Transverse colon (tissue), 3 donors: ENCODE data around the gene NUTM2B.
"Not testable (repeated sequence)": the region's sequence is repeated elsewhere in the genome, so short reads cannot be mapped to it uniquely, and the experiment has no call there.

Source experiments
- POLR2A ChIP-seq: fragments of 450-650 bp; IDR thresholded peaks from one replicate; pipeline ENCODE4 v1.6.1; 2016; ENCODE audit warnings: antibody characterized with exemption, mild to moderate bottlenecking, moderate library complexity
- TF ChIP-seq, protein P1 (sequence below), 5 experiments: fragments of 200-600 bp in 3 of 5; fragments of 450-650 bp in 2 of 5; sonication (generic) in 3 of 5; IDR thresholded peaks; 1 replicate in 2 of 5; 2 replicates in 3 of 5; pipeline ENCODE4 v1.5.1; 2016 to 2017; ENCODE audit warnings: antibody characterized with exemption in 5 of 5, inconsistent platforms in 3 of 5, mild to moderate bottlenecking in 2 of 5, moderate library complexity in 1 of 5

DNA sequence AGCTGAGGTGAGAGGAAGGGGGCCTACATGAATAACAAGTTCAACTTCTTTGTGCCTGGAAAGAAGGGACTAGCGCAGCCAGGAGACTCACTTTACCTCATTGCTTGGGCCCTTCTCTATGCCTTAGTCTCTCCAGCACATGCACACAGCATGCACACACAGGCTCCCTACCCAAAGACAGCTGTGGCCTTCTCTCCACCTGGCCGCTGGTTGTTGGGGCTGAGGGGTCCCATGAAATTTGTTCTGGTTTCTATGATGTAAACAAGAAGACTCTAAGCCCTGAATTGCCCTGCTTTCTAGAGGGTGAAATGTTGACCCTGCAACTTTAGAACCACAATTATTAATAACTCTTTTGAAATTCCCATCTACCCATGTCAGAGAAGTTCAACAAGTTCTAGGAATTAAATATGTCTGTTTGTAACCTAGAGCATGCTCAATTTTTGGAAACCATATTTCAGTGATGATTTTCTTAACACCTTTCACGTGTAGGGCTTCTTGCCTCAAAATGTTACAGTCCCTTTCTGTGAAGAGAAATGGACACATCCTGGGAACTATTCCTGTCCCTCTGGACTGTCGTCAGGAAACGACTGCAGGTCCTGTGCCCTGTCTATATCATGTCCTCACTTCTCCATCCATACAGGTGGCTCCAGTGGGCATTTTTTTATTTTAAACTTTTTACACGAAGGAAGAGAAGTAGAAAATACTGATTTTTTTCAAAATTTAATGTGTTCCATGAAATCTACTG, 15.4 kb upstream of the NUTM2B start:
- TF ChIP-seq, protein P1, sequence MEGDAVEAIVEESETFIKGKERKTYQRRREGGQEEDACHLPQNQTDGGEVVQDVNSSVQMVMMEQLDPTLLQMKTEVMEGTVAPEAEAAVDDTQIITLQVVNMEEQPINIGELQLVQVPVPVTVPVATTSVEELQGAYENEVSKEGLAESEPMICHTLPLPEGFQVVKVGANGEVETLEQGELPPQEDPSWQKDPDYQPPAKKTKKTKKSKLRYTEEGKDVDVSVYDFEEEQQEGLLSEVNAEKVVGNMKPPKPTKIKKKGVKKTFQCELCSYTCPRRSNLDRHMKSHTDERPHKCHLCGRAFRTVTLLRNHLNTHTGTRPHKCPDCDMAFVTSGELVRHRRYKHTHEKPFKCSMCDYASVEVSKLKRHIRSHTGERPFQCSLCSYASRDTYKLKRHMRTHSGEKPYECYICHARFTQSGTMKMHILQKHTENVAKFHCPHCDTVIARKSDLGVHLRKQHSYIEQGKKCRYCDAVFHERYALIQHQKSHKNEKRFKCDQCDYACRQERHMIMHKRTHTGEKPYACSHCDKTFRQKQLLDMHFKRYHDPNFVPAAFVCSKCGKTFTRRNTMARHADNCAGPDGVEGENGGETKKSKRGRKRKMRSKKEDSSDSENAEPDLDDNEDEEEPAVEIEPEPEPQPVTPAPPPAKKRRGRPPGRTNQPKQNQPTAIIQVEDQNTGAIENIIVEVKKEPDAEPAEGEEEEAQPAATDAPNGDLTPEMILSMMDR (IDR thresholded peaks at IDR 0.05), result not testable (repeated sequence)
- not testable (repeated sequence) for TF ChIP-seq POLR2A
